ENCODE measurements around the gene POLQ. TPM values are rescaled to one million over a fixed set of nuclear protein-coding genes. Genes with fewer than 3 reads are reported as not detected.
"Not testable (repeated sequence)": the region's sequence is repeated elsewhere in the genome, so short reads cannot be mapped to it uniquely, and the experiment has no call there.

Gene POLQ
- total RNA-seq, 1 donor from 2014 or later: 1.3 TPM

DNA sequence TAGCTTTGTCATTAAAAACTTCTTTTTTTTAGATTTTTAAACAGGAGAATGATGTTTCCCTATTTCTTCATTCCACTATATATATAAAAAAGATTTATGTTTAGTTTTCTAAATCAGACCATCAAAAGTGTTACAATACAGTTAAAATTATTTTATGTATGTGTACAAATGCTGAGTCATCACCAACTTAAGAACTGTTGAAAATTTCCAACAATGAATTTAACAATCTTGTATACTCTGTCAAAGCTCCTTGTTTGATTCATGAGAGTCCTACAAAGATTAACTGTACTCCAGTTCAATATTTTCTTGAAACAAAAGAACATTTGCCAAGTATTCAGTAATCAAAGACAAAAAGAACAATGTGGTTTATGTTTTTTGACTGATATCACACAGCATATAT, 82.0 kb downstream of the POLQ start:
- Mint-ChIP-seq H3K27ac (ENCODE audit: unreplicated experiment) (no peak overlapping the region), H3K36me3 (ENCODE audit: low read depth, unreplicated experiment) (no peaks in the 10 kb centered on the region), H3K27me3 (ENCODE audit: low read depth, unreplicated experiment) (no peaks in the 10 kb centered on the region), H3K4me3 (ENCODE audit: unreplicated experiment) (no peak overlapping the region), H3K9me3 (ENCODE audit: unreplicated experiment) (no peaks in the 10 kb centered on the region), H3K4me1 (ENCODE audit: low read depth, unreplicated experiment) (no peaks in the 10 kb centered on the region)
- no peaks in the 10 kb centered on the region for H3K27me3 ChIP-seq (ENCODE audit: insufficient read depth, low read length)
- FAIRE-seq: no peak
- no peak overlapping the region for H3K4me2 ChIP-seq (ENCODE audit: low read length)
- H3K36me3 ChIP-seq (ENCODE audit: insufficient read depth, low read length): peaks cover 5% of the 10 kb centered on the region
- no peaks in the 10 kb centered on the region for H3K4me1 ChIP-seq (ENCODE audit: insufficient read depth, low read length)
- no peak overlapping the region for H3K4me3 ChIP-seq (ENCODE audit: insufficient read depth, low read depth, low read length)
- no peak for TF ChIP-seq EZH2 (IDR thresholded peaks at IDR 0.05; ENCODE audit: insufficient read depth, low read length)
- TF ChIP-seq, protein P1, sequence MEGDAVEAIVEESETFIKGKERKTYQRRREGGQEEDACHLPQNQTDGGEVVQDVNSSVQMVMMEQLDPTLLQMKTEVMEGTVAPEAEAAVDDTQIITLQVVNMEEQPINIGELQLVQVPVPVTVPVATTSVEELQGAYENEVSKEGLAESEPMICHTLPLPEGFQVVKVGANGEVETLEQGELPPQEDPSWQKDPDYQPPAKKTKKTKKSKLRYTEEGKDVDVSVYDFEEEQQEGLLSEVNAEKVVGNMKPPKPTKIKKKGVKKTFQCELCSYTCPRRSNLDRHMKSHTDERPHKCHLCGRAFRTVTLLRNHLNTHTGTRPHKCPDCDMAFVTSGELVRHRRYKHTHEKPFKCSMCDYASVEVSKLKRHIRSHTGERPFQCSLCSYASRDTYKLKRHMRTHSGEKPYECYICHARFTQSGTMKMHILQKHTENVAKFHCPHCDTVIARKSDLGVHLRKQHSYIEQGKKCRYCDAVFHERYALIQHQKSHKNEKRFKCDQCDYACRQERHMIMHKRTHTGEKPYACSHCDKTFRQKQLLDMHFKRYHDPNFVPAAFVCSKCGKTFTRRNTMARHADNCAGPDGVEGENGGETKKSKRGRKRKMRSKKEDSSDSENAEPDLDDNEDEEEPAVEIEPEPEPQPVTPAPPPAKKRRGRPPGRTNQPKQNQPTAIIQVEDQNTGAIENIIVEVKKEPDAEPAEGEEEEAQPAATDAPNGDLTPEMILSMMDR (IDR thresholded peaks at IDR 0.05; ENCODE audit: insufficient read depth, low read depth, low read length): no peak
- H3K27ac ChIP-seq (ENCODE audit: low read depth, low read length): no peak overlapping the region
- no peak overlapping the region for H2AFZ ChIP-seq (ENCODE audit: low read depth, low read length)
- H3K9me3 ChIP-seq (ENCODE audit: insufficient read depth, low read depth, low read length): no peaks in the 10 kb centered on the region
- no peak for DNase-seq (ENCODE audit: low read depth)
- no peaks in the 10 kb centered on the region for H3K79me2 ChIP-seq (ENCODE audit: insufficient read depth, low read length)
- no peaks in the 10 kb centered on the region for H4K20me1 ChIP-seq (ENCODE audit: insufficient read depth, low read length)
- H3K9ac ChIP-seq (ENCODE audit: low read length): no peak overlapping the region

DNA sequence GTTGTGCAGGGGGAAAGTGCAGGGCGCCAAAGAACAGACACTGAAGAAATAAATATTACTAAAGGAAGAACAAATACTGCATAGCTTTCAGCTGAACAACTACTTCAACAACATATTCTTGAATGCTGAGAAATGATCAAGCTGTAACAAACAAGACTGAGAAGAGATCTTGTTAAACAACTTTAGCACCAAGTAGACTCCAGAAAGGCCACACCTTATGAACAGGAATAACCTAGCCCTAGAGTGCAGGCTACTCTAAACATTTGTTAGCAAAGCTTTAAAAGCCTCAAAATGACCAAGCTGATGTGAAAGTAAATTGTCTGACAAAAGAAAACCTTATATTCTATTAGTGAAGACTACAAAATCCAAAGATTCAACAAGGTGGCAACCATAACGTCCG, 83.2 kb downstream of the POLQ start:
- Histone ChIP-seq H3K9ac (ENCODE audit: low read length) (no peak overlapping the region), H3K4me1 (ENCODE audit: insufficient read depth, low read length) (no peaks in the 10 kb centered on the region), H3K27me3 (ENCODE audit: insufficient read depth, low read length) (no peaks in the 10 kb centered on the region), H3K27ac (ENCODE audit: low read depth, low read length) (no peak overlapping the region), H2AFZ (ENCODE audit: low read depth, low read length) (no peak overlapping the region), H3K9me3 (ENCODE audit: insufficient read depth, low read depth, low read length) (no peaks in the 10 kb centered on the region), H3K4me2 (ENCODE audit: low read length) (no peak overlapping the region), H3K79me2 (ENCODE audit: insufficient read depth, low read length) (no peaks in the 10 kb centered on the region), H3K36me3 (ENCODE audit: insufficient read depth, low read length) (peaks cover 5% of the 10 kb centered on the region), H4K20me1 (ENCODE audit: insufficient read depth, low read length) (no peaks in the 10 kb centered on the region), H3K4me3 (ENCODE audit: insufficient read depth, low read depth, low read length) (no peak overlapping the region)
- H3K4me1 Mint-ChIP-seq (ENCODE audit: low read depth, unreplicated experiment): no peaks in the 10 kb centered on the region
- H3K9me3 Mint-ChIP-seq (ENCODE audit: unreplicated experiment): no peaks in the 10 kb centered on the region
- no peak for FAIRE-seq
- no peak for DNase-seq (ENCODE audit: low read depth)
- H3K27me3 Mint-ChIP-seq (ENCODE audit: low read depth, unreplicated experiment): no peaks in the 10 kb centered on the region
- H3K27ac Mint-ChIP-seq (ENCODE audit: unreplicated experiment): no peak overlapping the region
- no peak for TF ChIP-seq EZH2 (IDR thresholded peaks at IDR 0.05; ENCODE audit: insufficient read depth, low read length)
- TF ChIP-seq, protein P1 (IDR thresholded peaks at IDR 0.05; ENCODE audit: insufficient read depth, low read depth, low read length): no peak
- no peak overlapping the region for H3K4me3 Mint-ChIP-seq (ENCODE audit: unreplicated experiment)
- no peaks in the 10 kb centered on the region for H3K36me3 Mint-ChIP-seq (ENCODE audit: low read depth, unreplicated experiment)

DNA sequence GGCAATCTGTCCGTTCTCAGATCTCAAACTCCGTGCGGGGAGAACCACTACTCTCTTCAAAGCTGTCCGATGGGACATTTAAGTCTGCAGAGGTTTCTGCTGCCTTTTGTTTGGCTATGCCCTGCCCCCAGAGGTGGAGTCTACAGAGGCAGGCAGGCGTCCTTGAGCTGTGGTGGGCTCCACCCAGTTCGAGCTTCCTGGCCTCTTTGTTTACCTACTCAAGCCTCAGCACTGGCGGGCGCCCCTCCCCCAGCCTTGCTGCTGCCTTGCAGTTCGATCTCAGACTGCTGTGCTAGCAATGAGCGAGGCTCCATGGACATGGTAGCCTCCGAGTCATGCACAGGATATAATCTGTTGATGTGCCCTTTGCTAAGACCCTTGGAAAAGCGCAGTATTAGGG, 94.0 kb downstream of the POLQ start:
- H3K4me1 Mint-ChIP-seq (ENCODE audit: low read depth, unreplicated experiment); H3K4me2 ChIP-seq (ENCODE audit: low read length); H3K9ac ChIP-seq (ENCODE audit: low read length); H3K9me3 Mint-ChIP-seq (ENCODE audit: unreplicated experiment); H3K27me3 Mint-ChIP-seq (ENCODE audit: low read depth, unreplicated experiment); H3K27me3 ChIP-seq (ENCODE audit: insufficient read depth, low read length); H3K36me3 ChIP-seq (ENCODE audit: insufficient read depth, low read length); H3K4me1 ChIP-seq (ENCODE audit: insufficient read depth, low read length); FAIRE-seq; H3K36me3 Mint-ChIP-seq (ENCODE audit: low read depth, unreplicated experiment); H3K27ac Mint-ChIP-seq (ENCODE audit: unreplicated experiment); H3K79me2 ChIP-seq (ENCODE audit: insufficient read depth, low read length); H3K4me3 ChIP-seq (ENCODE audit: insufficient read depth, low read depth, low read length); H2AFZ ChIP-seq (ENCODE audit: low read depth, low read length); H3K9me3 ChIP-seq (ENCODE audit: insufficient read depth, low read depth, low read length); DNase-seq (ENCODE audit: low read depth); H3K27ac ChIP-seq (ENCODE audit: low read depth, low read length); H4K20me1 ChIP-seq (ENCODE audit: insufficient read depth, low read length); H3K4me3 Mint-ChIP-seq (ENCODE audit: unreplicated experiment): not testable (repeated sequence)
